PC-3 (cell line): Measurements from ENCODE around the gene NUDT13.

ENCODE experiments used
- EZH2 ChIP-seq: fragments of 300-600 bp; sonication (generic); IDR thresholded peaks from one replicate; pipeline ENCODE4 v1.6.1; 2017; ENCODE audit warnings: antibody characterized with exemption, mild to moderate bottlenecking, low read length; ENCODE audit not compliant: unreplicated experiment
- TF ChIP-seq, protein P1 (sequence below): fragments of 300-600 bp; sonication (generic); conservative IDR thresholded peaks from 2 replicates; pipeline ENCODE4 v1.5.1; 2017; ENCODE audit warnings: antibody characterized with exemption, low read depth, mild to moderate bottlenecking, low read length

DNA sequence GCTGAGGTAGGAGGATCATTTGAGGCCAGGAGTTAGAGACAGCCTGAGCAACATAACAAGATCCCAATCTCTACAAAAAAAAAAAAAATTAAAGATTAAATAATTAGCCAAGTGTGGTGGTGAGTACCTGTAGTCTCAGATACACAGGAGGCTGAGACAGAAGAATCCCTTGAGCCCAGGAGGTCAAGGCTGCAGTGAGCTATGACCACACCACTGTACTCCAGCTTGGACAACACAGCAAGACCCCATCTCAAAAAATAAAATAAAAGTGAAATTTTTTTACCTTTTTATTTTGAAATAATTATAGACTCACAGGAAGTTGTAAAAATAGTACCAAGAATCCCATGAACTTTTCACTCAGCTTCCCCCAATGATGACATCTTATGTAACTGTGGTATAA lies 62.6 kb downstream of the NUDT13 start:
- TF ChIP-seq, protein P1, sequence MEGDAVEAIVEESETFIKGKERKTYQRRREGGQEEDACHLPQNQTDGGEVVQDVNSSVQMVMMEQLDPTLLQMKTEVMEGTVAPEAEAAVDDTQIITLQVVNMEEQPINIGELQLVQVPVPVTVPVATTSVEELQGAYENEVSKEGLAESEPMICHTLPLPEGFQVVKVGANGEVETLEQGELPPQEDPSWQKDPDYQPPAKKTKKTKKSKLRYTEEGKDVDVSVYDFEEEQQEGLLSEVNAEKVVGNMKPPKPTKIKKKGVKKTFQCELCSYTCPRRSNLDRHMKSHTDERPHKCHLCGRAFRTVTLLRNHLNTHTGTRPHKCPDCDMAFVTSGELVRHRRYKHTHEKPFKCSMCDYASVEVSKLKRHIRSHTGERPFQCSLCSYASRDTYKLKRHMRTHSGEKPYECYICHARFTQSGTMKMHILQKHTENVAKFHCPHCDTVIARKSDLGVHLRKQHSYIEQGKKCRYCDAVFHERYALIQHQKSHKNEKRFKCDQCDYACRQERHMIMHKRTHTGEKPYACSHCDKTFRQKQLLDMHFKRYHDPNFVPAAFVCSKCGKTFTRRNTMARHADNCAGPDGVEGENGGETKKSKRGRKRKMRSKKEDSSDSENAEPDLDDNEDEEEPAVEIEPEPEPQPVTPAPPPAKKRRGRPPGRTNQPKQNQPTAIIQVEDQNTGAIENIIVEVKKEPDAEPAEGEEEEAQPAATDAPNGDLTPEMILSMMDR, result no peak
- TF ChIP-seq EZH2, result no peak
